PC-9 (cell line): ENCODE results near the gene TBC1D5. TPM values are rescaled to one million over a fixed set of nuclear protein-coding genes. Genes with fewer than 3 reads are reported as not detected.

ENCODE experiments used
- BruUV-seq: library from RNA; stranded (reverse); fragments of 400-500 nt; replicated peaks from 2 replicates; lab custom pipeline; 2021; lab: Mats Ljungman, UMichigan
- CTCF ChIA-PET: fragments of 300-600 bp; sonication (Branson Sonifier 250); formaldehyde crosslinking; loops from one replicate; lab custom pipeline; 2022; ENCODE audit warnings: antibody characterized with exemption; lab: Charles Lee
- POLR2A ChIA-PET: fragments of 300-600 bp; sonication (Branson Sonifier 250); formaldehyde crosslinking; loops from one replicate; lab custom pipeline; 2022; ENCODE audit warnings: antibody characterized with exemption; ENCODE audit not compliant: unreplicated experiment; lab: Charles Lee
- DNase-seq, 2 experiments: peaks; one replicate each; pipeline versions ENCODE4 v3.0.0 to v3.0.0-alpha.2; 2015 to 2022; ENCODE audit warnings: mixed read lengths in 1 of 2
- H2AFZ ChIP-seq: fragments of 200-600 bp; sonication (generic); 2 replicates; pipeline ENCODE4 v1.8.1; 2017; ENCODE audit warnings: antibody characterized with exemption
- H3F3A ChIP-seq: fragments of 200-600 bp; sonication (generic); 2 replicates; pipeline ENCODE4 v1.8.1; 2017; ENCODE audit warnings: antibody characterized with exemption, mild to moderate bottlenecking, low read depth; ENCODE audit not compliant: insufficient read depth
- H3K27ac ChIP-seq: fragments of 200-600 bp; sonication (generic); 2 replicates; pipeline ENCODE4 v1.6.1; 2016; ENCODE audit warnings: mixed run types
- H3K27me3 ChIP-seq: fragments of 200-600 bp; sonication (generic); 2 replicates; pipeline ENCODE4 v1.6.1; 2016; ENCODE audit warnings: low read depth, mixed run types; ENCODE audit not compliant: insufficient read depth
- H3K36me3 ChIP-seq: fragments of 200-600 bp; sonication (generic); 2 replicates; pipeline ENCODE4 v1.6.1; 2016; ENCODE audit warnings: low read depth, mixed run types
- H3K4me1 ChIP-seq: fragments of 200-600 bp; sonication (generic); replicated peaks from 2 replicates; pipeline ENCODE4 v1.6.1; 2016; ENCODE audit warnings: mixed run types; ENCODE audit not compliant: insufficient read depth
- H3K4me2 ChIP-seq: fragments of 200-600 bp; sonication (generic); 2 replicates; pipeline ENCODE4 v1.6.1; 2017; ENCODE audit warnings: mixed run types
- H3K4me3 ChIP-seq: fragments of 200-600 bp; sonication (generic); 2 replicates; pipeline ENCODE4 v1.6.1; 2016; ENCODE audit warnings: mixed run types
- H3K79me2 ChIP-seq: fragments of 200-600 bp; sonication (generic); 2 replicates; pipeline ENCODE4 v1.6.1; 2017; ENCODE audit warnings: low read depth, mixed run types
- H3K9me2 ChIP-seq: fragments of 200-600 bp; sonication (generic); 2 replicates; pipeline ENCODE4 v1.8.1; 2017; ENCODE audit warnings: mild to moderate bottlenecking; ENCODE audit not compliant: insufficient read depth
- H3K9me3 ChIP-seq: fragments of 200-600 bp; sonication (generic); 2 replicates; pipeline ENCODE4 v1.8.1; 2016; ENCODE audit warnings: low read depth; ENCODE audit not compliant: insufficient read depth
- H4K20me1 ChIP-seq: fragments of 200-600 bp; sonication (generic); 2 replicates; pipeline ENCODE4 v1.8.1; 2017; ENCODE audit not compliant: insufficient read depth
- CTCF ChIP-seq: fragments of 200-600 bp; sonication (generic); conservative IDR thresholded peaks from 2 replicates; pipeline ENCODE4 v1.6.1; 2017; ENCODE audit warnings: mixed run types, antibody characterized with exemption, mild to moderate bottlenecking, moderate library complexity
- EZH2 ChIP-seq: fragments of 200-600 bp; sonication (generic); IDR thresholded peaks from 2 replicates; pipeline ENCODE4 v1.8.0; 2017; ENCODE audit warnings: antibody characterized with exemption, low read depth
- intact Hi-C: fragments of 100-400 bp; cut with micrococcal nuclease; formaldehyde crosslinking; loops from one replicate; pipeline ENCODE4 v1.10.0; 2022; ENCODE audit not compliant: unreplicated experiment
- total RNA-seq: library from RNA; stranded (reverse); gene quantifications from 2 replicates; pipeline ENCODE4 v1.2.3, GENCODE V29; 2021

The TBC1D5 gene
- total RNA-seq, 1 experiment from 2014 or later: 54.0 TPM

- ChIA-PET POLR2A (no interaction called here), CTCF (no interaction called here)
- Histone ChIP-seq H3K36me3 (no peaks in the 10 kb centered on the region), H3K4me1 (no peaks in the 10 kb centered on the region), H3F3A (no peaks in the 10 kb centered on the region), H3K4me2 (no peak overlapping the region), H3K27me3 (no peaks in the 10 kb centered on the region), H4K20me1 (no peaks in the 10 kb centered on the region), H3K27ac (no peak overlapping the region), H3K79me2 (no peaks in the 10 kb centered on the region), H3K4me3 (no peak overlapping the region), H2AFZ (no peak overlapping the region), H3K9me2 (no peaks in the 10 kb centered on the region), H3K9me3 (no peaks in the 10 kb centered on the region)
- no TSS peak for BruUV-seq
- DNase-seq: no peak
- TF ChIP-seq CTCF (no peak), EZH2 (no peak)
- intact Hi-C loops: no loop called here
These were observed 630.8 kb downstream of the TBC1D5 start for GRCh38 chr3:17111586-17111985.

GRCh38 chr3:17110660-17111396 is 631.6 kb downstream of the TBC1D5 start:
- no peak overlapping the region for H3K4me3 ChIP-seq
- no peaks in the 10 kb centered on the region for H4K20me1 ChIP-seq
- ChIA-PET POLR2A (no interaction called here), CTCF (no interaction called here)
- no peak overlapping the region for H3K4me2 ChIP-seq
- no peaks in the 10 kb centered on the region for H3K9me2 ChIP-seq
- intact Hi-C loops: no loop called here
- H3K27me3 ChIP-seq: no peaks in the 10 kb centered on the region
- no peaks in the 10 kb centered on the region for H3K36me3 ChIP-seq
- no peaks in the 10 kb centered on the region for H3K9me3 ChIP-seq
- H3K27ac ChIP-seq: no peak overlapping the region
- TF ChIP-seq EZH2: no peak
- no peak for TF ChIP-seq CTCF
- BruUV-seq: no TSS peak
- H3K4me1 ChIP-seq: no peaks in the 10 kb centered on the region
- no peaks in the 10 kb centered on the region for H3F3A ChIP-seq
- DNase-seq: no peak
- no peaks in the 10 kb centered on the region for H3K79me2 ChIP-seq
- no peak overlapping the region for H2AFZ ChIP-seq
